ENCODE measurements around the gene PRR33.

DNA sequence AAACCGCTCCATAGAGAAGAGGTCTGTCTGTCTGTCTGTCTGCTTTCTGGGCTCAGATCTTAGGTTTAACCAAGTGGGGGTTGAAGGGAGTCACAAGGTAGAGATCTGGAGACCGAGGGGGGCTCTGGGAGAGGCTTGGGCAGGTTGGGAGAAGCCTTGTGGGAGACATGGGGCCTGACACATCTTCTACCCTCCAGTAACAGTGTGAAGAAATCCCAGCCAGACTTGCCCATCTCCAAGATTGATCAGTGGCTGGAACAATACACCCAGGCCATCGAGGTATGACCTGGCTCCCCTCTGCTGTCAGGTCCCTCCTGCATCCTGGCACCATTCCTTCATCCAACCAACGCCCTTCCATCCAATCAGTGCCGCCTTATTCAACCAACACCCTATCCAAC lies 7.4 kb downstream of the PRR33 start:
- 0 out of 2 replicates have a peak, but pooled peaks have one; percentile 10 for TF ChIP-seq POLR2AphosphoS5 (IDR thresholded peaks at IDR 0.05; ENCODE audit: low read depth, low read length)
- TF ChIP-seq TAF1 (IDR thresholded peaks at IDR 0.05; ENCODE audit: low read depth, low read length), result no peak
- TF ChIP-seq POLR2A (IDR thresholded peaks at IDR 0.05; ENCODE audit: low read depth, low read length), result no peak
- TF ChIP-seq PAX5 (IDR thresholded peaks at IDR 0.05; ENCODE audit: insufficient read depth, low read length, severe bottlenecking), result no peak
